ENCODE measurements around the gene PRAME. TPM values are rescaled to one million over a fixed set of nuclear protein-coding genes. Genes with fewer than 3 reads are reported as not detected.

Gene PRAME
- total RNA-seq, 1 experiment from 2014 or later: 11.7 TPM

Small RNAs within 50 kb of the gene (small RNA-seq; reads per million reads assigned to genes)
- gene IGLV2-34: 0 reads per million in 2 experiments

Other genes with a start within 250 kb of the PRAME start
- 3.1 and 3.9 TPM in 2 replicates for gene ZNF280B, start 50.5 kb downstream of the PRAME start, total RNA-seq (2014; rRNA removed; shearing (Covaris generic))
- 0.75 and 0.89 TPM in 2 replicates for gene ZNF280A, start 39.0 kb downstream of the PRAME start, total RNA-seq (2014; rRNA removed; shearing (Covaris generic))
- gene GGTLC2, start 85.3 kb upstream of the PRAME start, total RNA-seq (2014; rRNA removed; shearing (Covaris generic)): not detected in 2 replicates